NCI-H1105 treated with DMSO at 0.1 percent for 48 hours (cell line): ENCODE measurements around the gene GAS2.
A peak's percentile ranks its signal among the peaks of the same experiment; 100 is the strongest.
"Not testable (repeated sequence)": the region's sequence is repeated elsewhere in the genome, so short reads cannot be mapped to it uniquely, and the experiment has no call there.

ENCODE experiments used
- DNase-seq: peaks from one replicate; lab custom pipeline; 2025; lab: John Stamatoyannopoulos, UW

Gene GAS2

GRCh38 chr11:22666325-22666687, at the start of gene GAS2:
Gene GAS2 (plus strand): TSS chr11:22666611. CDS start chr11:22674870, 8,259 bp downstream.
- DNase-seq = no peak

- no peak for DNase-seq
These were observed 48.5 kb upstream of the GAS2 start for GRCh38 chr11:22617868-22618267.

- DNase-seq = peak; percentile 85
These were observed 41.5 kb upstream of the GAS2 start for GRCh38 chr11:22624742-22625447.

- DNase-seq = peak; percentile 97
These were observed 40.7 kb upstream of the GAS2 start, which contains the start of gene FANCF for GRCh38 chr11:22625448-22626287. Gene FANCF (minus strand): TSS chr11:22625823. CDS start chr11:22625810, 13 bp downstream.

GRCh38 chr11:22626573-22627239, 39.7 kb upstream of the GAS2 start:
- DNase-seq = no peak

GRCh38 chr11:22627421-22627820, 39.0 kb upstream of the GAS2 start:
- DNase-seq = no peak

GRCh38 chr11:22633354-22633902, 33.0 kb upstream of the GAS2 start:
- no peak for DNase-seq

- DNase-seq = peak; percentile 52
These were observed 31.3 kb upstream of the GAS2 start for GRCh38 chr11:22634897-22635629.

GRCh38 chr11:22635689-22636088, 30.7 kb upstream of the GAS2 start:
- no peak for DNase-seq

GRCh38 chr11:22640862-22641261, 25.5 kb upstream of the GAS2 start:
- no peak for DNase-seq

GRCh38 chr11:22641559-22641958, 24.9 kb upstream of the GAS2 start:
- DNase-seq = no peak

GRCh38 chr11:22652346-22652745, 14.1 kb upstream of the GAS2 start:
- not testable (repeated sequence) for DNase-seq

- DNase-seq = no peak
These were observed 10.3 kb upstream of the GAS2 start for GRCh38 chr11:22656130-22656529.

- no peak for DNase-seq
These were observed 9.2 kb upstream of the GAS2 start for GRCh38 chr11:22657101-22657694.

GRCh38 chr11:22659783-22660182, 6.6 kb upstream of the GAS2 start:
- no peak for DNase-seq

- DNase-seq = peak; percentile 43
These were observed 453 bp downstream of the GAS2 start for GRCh38 chr11:22666688-22667439.

- DNase-seq = no peak
These were observed 1.8 kb downstream of the GAS2 start for GRCh38 chr11:22668005-22668796.

GRCh38 chr11:22669368-22669767, 3.0 kb downstream of the GAS2 start:
- no peak for DNase-seq

- DNase-seq = peak; percentile 24
These were observed 4.4 kb downstream of the GAS2 start for GRCh38 chr11:22670830-22671229.

- DNase-seq = no peak
These were observed 5.3 kb downstream of the GAS2 start for GRCh38 chr11:22671751-22672150.
